Breast epithelium (tissue), 4 donors: ENCODE results near the gene FBN3. TPM values are rescaled to one million over a fixed set of nuclear protein-coding genes. Genes with fewer than 3 reads are reported as not detected.

Experiments used
- DNase-seq, 2 donors: peaks; one replicate each; pipeline ENCODE4 v3.0.0-alpha.2; 2019; ENCODE audit warnings: low spot score in 2 of 2
- H3K27ac ChIP-seq, 2 donors: fragments of 200-600 bp; sonication (generic) in 1 of 2; one replicate each; pipeline ENCODE4 v1.5.1; 2016 to 2019; ENCODE audit warnings: mild to moderate bottlenecking in 1 of 2
- H3K27me3 ChIP-seq, 2 donors: fragments of 200-600 bp; sonication (generic) in 1 of 2; one replicate each; pipeline versions ENCODE4 v1.5.1 to v1.6.0; 2017 to 2019; ENCODE audit warnings: control low read depth in 1 of 2, mild to moderate bottlenecking in 1 of 2
- H3K36me3 ChIP-seq: fragments of 200-600 bp; one replicate; pipeline ENCODE4 v1.5.1; 2019
- H3K4me1 ChIP-seq, 2 donors: fragments of 200-600 bp; sonication (generic); one replicate each; pipeline ENCODE4 v1.5.1; 2016 to 2019; ENCODE audit warnings: control low read depth in 1 of 2
- H3K4me3 ChIP-seq, 3 donors: fragments of 200-600 bp; sonication (generic); 1 replicate in 2 of 3; 2 replicates in 1 of 3; pipeline ENCODE4 v1.5.1; 2016 to 2019; ENCODE audit warnings: mild to moderate bottlenecking in 3 of 3, moderate library complexity in 2 of 3
- H3K9me3 ChIP-seq, 2 donors: fragments of 200-600 bp; sonication (generic) in 1 of 2; one replicate each; pipeline ENCODE4 v1.5.1; 2016 to 2019; ENCODE audit warnings: control low read depth in 1 of 2
- POLR2A ChIP-seq: fragments of 450-650 bp; IDR thresholded peaks from one replicate; pipeline ENCODE4 v1.6.1; 2016; ENCODE audit warnings: antibody characterized with exemption, mild to moderate bottlenecking, moderate library complexity
- POLR2AphosphoS5 ChIP-seq, 3 donors: sonication (generic); formaldehyde crosslinking; IDR thresholded peaks; one replicate each; pipeline ENCODE4 v1.6.1; 2017; ENCODE audit warnings: antibody characterized with exemption in 3 of 3
- intact Hi-C: fragments of 100-400 bp; cut with DNase I; formaldehyde crosslinking; loops from one replicate; pipeline ENCODE4 v1.15.1; 2023; ENCODE audit warnings: low total_unique reads
- total RNA-seq, 3 donors: library from RNA; depleted of rRNA; stranded (reverse); fragments of >200 nt; gene quantifications; one replicate each; pipeline ENCODE4 v1.1.0, GENCODE V29; 2016
- TF ChIP-seq, protein P1 (sequence below), 3 donors: fragments of 450-650 bp; IDR thresholded peaks; one replicate each; pipeline ENCODE4 v1.5.1; 2016 to 2017; ENCODE audit warnings: antibody characterized with exemption in 3 of 3, mild to moderate bottlenecking in 3 of 3, moderate library complexity in 3 of 3

Gene FBN3
- total RNA-seq, 3 donors from 2014 or later, result 0.66 to 7.9 TPM; not detected in 1

DNA sequence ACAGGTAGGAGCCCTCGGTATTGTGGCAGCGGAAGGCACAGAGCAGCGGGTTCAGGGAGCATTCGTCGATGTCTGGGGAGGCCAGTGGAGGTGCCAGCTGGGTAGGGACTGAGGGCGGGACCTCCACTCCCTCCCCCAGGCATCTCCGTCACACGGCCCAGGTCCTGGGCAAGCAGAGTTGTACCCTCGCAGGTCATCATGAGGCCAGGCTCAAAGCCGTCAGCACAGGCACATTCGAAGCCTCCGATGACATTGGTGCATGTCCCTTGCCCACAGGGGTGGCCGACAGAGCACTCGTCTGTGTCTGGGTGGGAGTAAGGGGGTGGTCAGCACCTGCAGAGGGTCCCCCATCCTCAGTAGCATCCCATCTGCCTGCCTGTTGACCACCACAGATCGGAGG is 61.5 kb downstream of the FBN3 start:
- Histone ChIP-seq H3K27ac (no peak overlapping the region), H3K27me3 (no peaks in the 10 kb centered on the region), H3K9me3 (peaks cover 0 to 3% of the 10 kb centered on the region in 2 donors), H3K4me1 (no peaks in the 10 kb centered on the region), H3K4me3 (no peak overlapping the region), H3K36me3 (no peaks in the 10 kb centered on the region)
- DNase-seq, result no peak
- no peak for TF ChIP-seq POLR2A
- intact Hi-C loops, result loop anchor here (2.0 kb wide), 1 partner anchor 25 kb away; no protein-coding TSS in a partner anchor

DNA sequence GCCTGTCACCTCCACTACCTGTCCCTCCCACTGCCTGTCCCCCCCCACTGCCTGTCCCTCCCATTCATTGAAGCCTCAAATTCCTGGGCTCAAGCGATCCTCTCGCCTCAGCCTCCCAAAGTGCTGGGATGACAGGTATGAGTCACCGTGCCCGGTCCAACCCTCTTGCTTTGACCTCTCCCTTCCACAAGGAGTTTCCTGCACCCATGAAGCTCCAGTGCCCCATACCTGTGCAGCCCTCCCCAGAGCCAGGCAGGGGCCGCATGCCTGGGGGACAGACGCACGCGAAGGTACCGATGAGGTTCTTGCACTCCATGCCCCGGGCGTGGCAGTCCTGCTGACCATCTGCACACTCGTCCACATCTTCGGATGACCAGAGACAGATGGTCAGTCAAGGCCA is 62.5 kb downstream of the FBN3 start:
- H3K9me3 ChIP-seq, result peaks cover 0 to 3% of the 10 kb centered on the region in 2 donors
- H3K4me1 ChIP-seq, result no peaks in the 10 kb centered on the region
- no peak for DNase-seq
- no peak overlapping the region for H3K27ac ChIP-seq
- no peaks in the 10 kb centered on the region for H3K36me3 ChIP-seq
- H3K4me3 ChIP-seq, result no peak overlapping the region
- TF ChIP-seq, protein P1, sequence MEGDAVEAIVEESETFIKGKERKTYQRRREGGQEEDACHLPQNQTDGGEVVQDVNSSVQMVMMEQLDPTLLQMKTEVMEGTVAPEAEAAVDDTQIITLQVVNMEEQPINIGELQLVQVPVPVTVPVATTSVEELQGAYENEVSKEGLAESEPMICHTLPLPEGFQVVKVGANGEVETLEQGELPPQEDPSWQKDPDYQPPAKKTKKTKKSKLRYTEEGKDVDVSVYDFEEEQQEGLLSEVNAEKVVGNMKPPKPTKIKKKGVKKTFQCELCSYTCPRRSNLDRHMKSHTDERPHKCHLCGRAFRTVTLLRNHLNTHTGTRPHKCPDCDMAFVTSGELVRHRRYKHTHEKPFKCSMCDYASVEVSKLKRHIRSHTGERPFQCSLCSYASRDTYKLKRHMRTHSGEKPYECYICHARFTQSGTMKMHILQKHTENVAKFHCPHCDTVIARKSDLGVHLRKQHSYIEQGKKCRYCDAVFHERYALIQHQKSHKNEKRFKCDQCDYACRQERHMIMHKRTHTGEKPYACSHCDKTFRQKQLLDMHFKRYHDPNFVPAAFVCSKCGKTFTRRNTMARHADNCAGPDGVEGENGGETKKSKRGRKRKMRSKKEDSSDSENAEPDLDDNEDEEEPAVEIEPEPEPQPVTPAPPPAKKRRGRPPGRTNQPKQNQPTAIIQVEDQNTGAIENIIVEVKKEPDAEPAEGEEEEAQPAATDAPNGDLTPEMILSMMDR (IDR thresholded peaks at IDR 0.05), result no peak
- TF ChIP-seq POLR2AphosphoS5 (IDR thresholded peaks at IDR 0.05) (no peak), POLR2A (no peak)
- no peaks in the 10 kb centered on the region for H3K27me3 ChIP-seq
- intact Hi-C loops, result loop anchor here (2.0 kb wide), 1 partner anchor 24 kb away; no protein-coding TSS in a partner anchor

DNA sequence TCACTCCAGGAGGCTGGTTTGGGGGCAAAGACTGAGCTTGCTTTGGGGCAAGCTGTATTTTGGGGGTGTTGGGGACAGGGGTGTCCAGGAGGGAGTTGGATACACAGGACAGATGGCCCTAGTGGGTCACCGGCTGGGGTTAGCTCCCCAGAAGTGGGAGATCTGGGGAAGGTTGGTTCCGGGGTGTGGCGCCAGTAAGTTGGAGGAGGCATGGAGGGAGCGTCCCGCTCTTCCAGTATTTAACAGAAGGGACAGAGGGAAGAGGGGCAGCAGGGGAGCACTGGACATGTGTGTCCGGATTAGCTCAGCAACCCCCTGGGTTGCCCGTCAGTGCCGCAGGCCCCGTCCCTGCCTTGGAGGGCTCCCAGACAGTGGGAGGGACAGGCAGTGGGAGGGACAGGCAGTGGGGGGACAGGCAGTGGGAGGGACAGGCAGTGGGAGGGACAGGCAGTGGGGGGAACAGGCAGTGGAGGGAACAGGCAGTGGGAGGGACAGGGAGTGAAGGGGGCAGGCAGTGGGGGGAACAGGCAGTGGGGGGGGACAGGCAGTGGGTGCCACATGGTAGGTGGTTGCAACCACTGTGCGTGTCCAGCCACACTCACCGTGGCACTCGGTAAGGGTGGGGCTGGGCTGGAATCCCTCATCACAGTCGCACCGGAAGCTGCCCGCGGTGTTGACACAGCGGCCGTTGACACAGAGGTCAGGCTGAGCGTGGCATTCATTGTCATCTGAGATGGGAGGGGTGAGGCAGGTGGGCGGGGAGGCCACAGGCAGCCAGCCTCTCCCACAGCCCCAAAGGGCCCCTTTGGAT is 63.6 kb downstream of the FBN3 start:
- TF ChIP-seq, protein P1 (IDR thresholded peaks at IDR 0.05), result no peak
- no peak for TF ChIP-seq POLR2AphosphoS5 (IDR thresholded peaks at IDR 0.05)
- TF ChIP-seq POLR2A, result no peak
- Histone ChIP-seq H3K27ac (no peak overlapping the region), H3K9me3 (peaks cover 0 to 3% of the 10 kb centered on the region in 2 donors), H3K4me1 (no peaks in the 10 kb centered on the region), H3K4me3 (no peak overlapping the region), H3K27me3 (no peaks in the 10 kb centered on the region), H3K36me3 (no peaks in the 10 kb centered on the region)
- intact Hi-C loops, result loop anchor here (2.0 kb wide), 1 partner anchor 23 kb away; no protein-coding TSS in a partner anchor
- DNase-seq, result no peak

DNA sequence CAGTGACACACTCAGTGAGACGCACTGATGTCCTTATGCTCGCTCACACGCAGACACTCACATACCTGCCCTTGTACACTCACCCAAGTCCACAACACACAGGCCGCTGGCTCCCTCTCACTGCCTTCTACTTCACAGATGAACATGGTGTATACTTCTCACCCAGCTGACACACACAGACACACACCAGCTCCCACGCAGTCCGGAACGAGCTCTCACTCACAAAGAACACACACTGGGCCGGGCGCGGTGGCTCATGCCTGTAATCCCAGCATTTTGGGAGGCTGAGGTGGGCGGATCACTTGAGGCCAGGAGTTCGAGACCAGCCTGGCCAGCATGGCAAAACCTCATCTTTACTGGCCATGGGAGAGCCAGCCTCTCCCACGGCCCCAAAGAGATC is 65.2 kb downstream of the FBN3 start:
- no peak for DNase-seq
- TF ChIP-seq POLR2AphosphoS5 (IDR thresholded peaks at IDR 0.05) (no peak), POLR2A (no peak)
- TF ChIP-seq, protein P1 (IDR thresholded peaks at IDR 0.05), result no peak
- no peaks in the 10 kb centered on the region for H3K9me3 ChIP-seq
- no peaks in the 10 kb centered on the region for H3K27me3 ChIP-seq
- H3K27ac ChIP-seq, result no peak overlapping the region
- no peaks in the 10 kb centered on the region for H3K4me1 ChIP-seq
- no peaks in the 10 kb centered on the region for H3K36me3 ChIP-seq
- no peak overlapping the region for H3K4me3 ChIP-seq
- intact Hi-C loops, result loop anchor here (5.0 kb wide), 1 partner anchor 1742 kb away; no protein-coding TSS in a partner anchor

DNA sequence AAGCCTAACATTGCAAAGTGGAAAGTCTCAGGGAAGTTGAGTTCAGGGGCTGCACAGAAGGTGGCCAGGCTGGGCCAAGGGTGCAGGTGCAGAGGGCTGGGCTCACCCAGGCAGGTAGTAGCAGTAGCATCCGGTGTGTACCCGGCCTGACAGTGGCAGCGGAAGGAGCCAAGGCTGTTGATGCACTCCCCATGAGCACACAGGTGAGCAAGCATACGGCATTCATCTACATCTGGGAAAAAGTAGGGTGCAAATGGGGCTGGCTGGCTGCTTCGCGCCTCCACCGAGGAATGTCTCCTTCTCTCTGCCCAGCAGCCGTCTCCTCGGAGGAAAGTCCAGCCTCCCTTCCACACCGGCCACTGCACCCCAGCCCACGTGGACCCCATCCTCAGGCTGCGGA is 66.3 kb downstream of the FBN3 start:
- H3K4me1 ChIP-seq, result no peaks in the 10 kb centered on the region
- no peaks in the 10 kb centered on the region for H3K9me3 ChIP-seq
- H3K36me3 ChIP-seq, result no peaks in the 10 kb centered on the region
- H3K27me3 ChIP-seq, result no peaks in the 10 kb centered on the region
- intact Hi-C loops, result loop anchor here (5.0 kb wide), 1 partner anchor 1741 kb away; no protein-coding TSS in a partner anchor
- TF ChIP-seq POLR2A (no peak), POLR2AphosphoS5 (IDR thresholded peaks at IDR 0.05) (no peak)
- TF ChIP-seq, protein P1 (IDR thresholded peaks at IDR 0.05), result no peak
- H3K27ac ChIP-seq, result no peak overlapping the region
- DNase-seq, result no peak
- no peak overlapping the region for H3K4me3 ChIP-seq
